ENCODE results near the gene IGSF5. TPM values are rescaled to one million over a fixed set of nuclear protein-coding genes. Genes with fewer than 3 reads are reported as not detected.

Gene IGSF5
- total and polyA plus RNA-seq, 2 of the 4 experiments (the other 2 are of a cell fraction) = not detected

- ATAC-seq (ENCODE audit: low read depth) (no peak), DNase-seq (no peak)
- Histone ChIP-seq H3K56ac (ENCODE audit: extremely low read depth, insufficient read depth, low read length) (no peak overlapping the region), H2AK9ac (replicated peaks; ENCODE audit: low read depth, low read length, poor library complexity) (no peak overlapping the region), H4K91ac (ENCODE audit: insufficient read depth, low read depth, low read length) (no peak overlapping the region), H2BK5ac (ENCODE audit: low read depth, low read length, poor library complexity, severe bottlenecking) (no peak overlapping the region), H3K23ac (ENCODE audit: low read depth, low read length) (no peak overlapping the region), H2AK5ac (ENCODE audit: low read depth, low read length) (no peak overlapping the region), H3K4me3 (ENCODE audit: insufficient read depth, low read depth, low read length) (no peak overlapping the region), H3K27ac (ENCODE audit: insufficient read depth, low read length) (no peak overlapping the region), H2BK20ac (ENCODE audit: low read depth, low read length) (no peak overlapping the region), H3K36me3 (ENCODE audit: control insufficient read depth, insufficient read depth, low read length) (no peaks in the 10 kb centered on the region), H4K8ac (ENCODE audit: low read depth in 2 of 2, low read length in 2 of 2) (no peak overlapping the region), H3K18ac (ENCODE audit: low read depth, low read length) (no peak overlapping the region), H3K9ac (ENCODE audit: low read depth, low read length) (no peak overlapping the region), H3K14ac (replicated peaks; ENCODE audit: low read depth, low read length) (no peak overlapping the region), H3K4me1 (ENCODE audit: control insufficient read depth, insufficient read depth, low read length) (no peaks in the 10 kb centered on the region), H2BK120ac (ENCODE audit: low read depth, low read length) (no peak overlapping the region), H3K4ac (ENCODE audit: low read depth, low read length) (no peak overlapping the region), H4K5ac (ENCODE audit: low read depth, low read length) (no peak overlapping the region), H2AFZ (replicated peaks; ENCODE audit: low read length, poor library complexity) (no peak overlapping the region), H3K27me3 (ENCODE audit: control insufficient read depth, insufficient read depth, low read length) (no peaks in the 10 kb centered on the region), H3K9me1 (ENCODE audit: insufficient read depth, low read length) (no peaks in the 10 kb centered on the region), H3K9me3 (ENCODE audit: control insufficient read depth, insufficient read depth, low read length) (no peaks in the 10 kb centered on the region), H3K79me1 (ENCODE audit: low read depth in 1 of 2, low read length in 2 of 2) (no peaks in the 10 kb centered on the region), H4K20me1 (ENCODE audit: insufficient read depth, low read length) (no peaks in the 10 kb centered on the region), H2BK15ac (ENCODE audit: low read depth, low read length) (no peak overlapping the region), H3K4me2 (ENCODE audit: low read depth, low read length) (no peak overlapping the region)
- TF ChIP-seq MXI1 (IDR thresholded peaks at IDR 0.05; ENCODE audit: borderline replicate concordance, low read depth, low read length) (no peak), POLR2A (IDR thresholded peaks at IDR 0.05; ENCODE audit: low read depth, low read length) (no peak), RAD21 (IDR thresholded peaks at IDR 0.05; ENCODE audit: low read length) (no peak), RFX5 (IDR thresholded peaks at IDR 0.05; ENCODE audit: low read depth, low read length) (no peak)
- TF ChIP-seq, protein P1, sequence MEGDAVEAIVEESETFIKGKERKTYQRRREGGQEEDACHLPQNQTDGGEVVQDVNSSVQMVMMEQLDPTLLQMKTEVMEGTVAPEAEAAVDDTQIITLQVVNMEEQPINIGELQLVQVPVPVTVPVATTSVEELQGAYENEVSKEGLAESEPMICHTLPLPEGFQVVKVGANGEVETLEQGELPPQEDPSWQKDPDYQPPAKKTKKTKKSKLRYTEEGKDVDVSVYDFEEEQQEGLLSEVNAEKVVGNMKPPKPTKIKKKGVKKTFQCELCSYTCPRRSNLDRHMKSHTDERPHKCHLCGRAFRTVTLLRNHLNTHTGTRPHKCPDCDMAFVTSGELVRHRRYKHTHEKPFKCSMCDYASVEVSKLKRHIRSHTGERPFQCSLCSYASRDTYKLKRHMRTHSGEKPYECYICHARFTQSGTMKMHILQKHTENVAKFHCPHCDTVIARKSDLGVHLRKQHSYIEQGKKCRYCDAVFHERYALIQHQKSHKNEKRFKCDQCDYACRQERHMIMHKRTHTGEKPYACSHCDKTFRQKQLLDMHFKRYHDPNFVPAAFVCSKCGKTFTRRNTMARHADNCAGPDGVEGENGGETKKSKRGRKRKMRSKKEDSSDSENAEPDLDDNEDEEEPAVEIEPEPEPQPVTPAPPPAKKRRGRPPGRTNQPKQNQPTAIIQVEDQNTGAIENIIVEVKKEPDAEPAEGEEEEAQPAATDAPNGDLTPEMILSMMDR (conservative IDR thresholded peaks at IDR 0.05; ENCODE audit: low read depth, low read length) = no peak
- in situ Hi-C loops (cut with MboI; ENCODE audit: low sequenced_read_pairs) = no loop called here
- no CpG with 5 or more reads among the region's 1 CpG for WGBS, 2 experiments (ENCODE audit: extremely low coverage in 2 of 2, insufficient read length in 1 of 2)
- ChIA-PET CTCF (no interaction called here), POLR2A (ENCODE audit: unreplicated experiment) (no interaction called here)
- intact Hi-C loops (cut with micrococcal nuclease) = no loop called here
- no TSS peak for BruUV-seq (replicated peaks)
- dilution Hi-C loops (cut with HindIII; ENCODE audit: low sequenced_read_pairs, unreplicated experiment) = loop anchor here (25.0 kb wide), 1 partner anchor 202 kb away; no protein-coding TSS in a partner anchor
Observed at GRCh38 chr21:39714331-39714730, 30.7 kb upstream of the IGSF5 start.

All from IMR-90 (cell line).